Prostate gland (tissue), 2 donors: Measurements from ENCODE around the gene HOXB7. TPM values are rescaled to one million over a fixed set of nuclear protein-coding genes. Genes with fewer than 3 reads are reported as not detected.

ENCODE experiments used
- DNase-seq: peaks from one replicate; pipeline ENCODE4 v3.0.0-alpha.2; 2019; ENCODE audit warnings: low spot score
- H3K27ac ChIP-seq, 2 donors: fragments of 200-600 bp; sonication (generic); 2 replicates each; pipeline ENCODE4 v1.5.1; 2017 to 2019
- H3K27me3 ChIP-seq: fragments of 200-600 bp; sonication (generic); replicated peaks from 2 replicates; pipeline ENCODE4 v1.5.1; 2019; ENCODE audit not compliant: insufficient read depth
- H3K36me3 ChIP-seq, 2 donors: fragments of 200-600 bp; sonication (generic); 1 replicate in 1 of 2; 2 replicates in 1 of 2; pipeline versions ENCODE4 v1.5.1 to v1.8.1; 2017 to 2019
- H3K4me1 ChIP-seq: fragments of 200-600 bp; sonication (generic); replicated peaks from 2 replicates; pipeline ENCODE4 v1.5.1; 2019
- H3K4me3 ChIP-seq, 2 donors: fragments of 200-600 bp; sonication (generic); 2 replicates each; pipeline ENCODE4 v1.5.1; 2017 to 2019
- H3K9me3 ChIP-seq: fragments of 200-600 bp; sonication (generic); 2 replicates; pipeline ENCODE4 v1.5.1; 2017
- POLR2A ChIP-seq: fragments of 450-650 bp; IDR thresholded peaks from one replicate; pipeline ENCODE4 v1.6.1; 2016; ENCODE audit warnings: antibody characterized with exemption, mild to moderate bottlenecking
- POLR2AphosphoS5 ChIP-seq: sonication (generic); formaldehyde crosslinking; IDR thresholded peaks from one replicate; pipeline ENCODE4 v1.6.1; 2017; ENCODE audit warnings: antibody characterized with exemption
- WGBS: methylation state at CpG from one replicate; pipeline ENCODE4 v1.1.5; 2018; 5-methylcytosine and 5-hydroxymethylcytosine counted together
- intact Hi-C: fragments of 100-400 bp; cut with DNase I; formaldehyde crosslinking; loops from one replicate; pipeline ENCODE4 v1.14.2; 2022
- total RNA-seq, 2 donors: library from RNA; depleted of rRNA; stranded (reverse); fragments of >200 nt; gene quantifications; one replicate each; pipeline ENCODE4 v1.1.0, GENCODE V29; 2016
- TF ChIP-seq, protein P1 (sequence below), 4 experiments: fragments of 200-600 bp in 2 of 4; fragments of 450-650 bp in 2 of 4; sonication (generic) in 2 of 4; IDR thresholded peaks; 1 replicate in 3 of 4; 2 replicates in 1 of 4; pipeline ENCODE4 v1.5.1; 2016 to 2019; ENCODE audit warnings: antibody characterized with exemption in 4 of 4, mild to moderate bottlenecking in 2 of 4, moderate library complexity in 2 of 4

Gene HOXB7
- total RNA-seq, 2 donors from 2014 or later, result 0.73 to 3.4 TPM

GRCh38 chr17:48569674-48570324, 41.0 kb downstream of the HOXB7 start:
- Histone ChIP-seq H3K4me3 (no peak overlapping the region), H3K9me3 (no peaks in the 10 kb centered on the region), H3K27ac (no peak overlapping the region), H3K4me1 (no peaks in the 10 kb centered on the region), H3K27me3 (peaks cover 13% of the 10 kb centered on the region), H3K36me3 (no peaks in the 10 kb centered on the region)
- 56% methylated on average over 6 of the region's 6 CpGs for WGBS
- DNase-seq, result no peak
- TF ChIP-seq, protein P1, sequence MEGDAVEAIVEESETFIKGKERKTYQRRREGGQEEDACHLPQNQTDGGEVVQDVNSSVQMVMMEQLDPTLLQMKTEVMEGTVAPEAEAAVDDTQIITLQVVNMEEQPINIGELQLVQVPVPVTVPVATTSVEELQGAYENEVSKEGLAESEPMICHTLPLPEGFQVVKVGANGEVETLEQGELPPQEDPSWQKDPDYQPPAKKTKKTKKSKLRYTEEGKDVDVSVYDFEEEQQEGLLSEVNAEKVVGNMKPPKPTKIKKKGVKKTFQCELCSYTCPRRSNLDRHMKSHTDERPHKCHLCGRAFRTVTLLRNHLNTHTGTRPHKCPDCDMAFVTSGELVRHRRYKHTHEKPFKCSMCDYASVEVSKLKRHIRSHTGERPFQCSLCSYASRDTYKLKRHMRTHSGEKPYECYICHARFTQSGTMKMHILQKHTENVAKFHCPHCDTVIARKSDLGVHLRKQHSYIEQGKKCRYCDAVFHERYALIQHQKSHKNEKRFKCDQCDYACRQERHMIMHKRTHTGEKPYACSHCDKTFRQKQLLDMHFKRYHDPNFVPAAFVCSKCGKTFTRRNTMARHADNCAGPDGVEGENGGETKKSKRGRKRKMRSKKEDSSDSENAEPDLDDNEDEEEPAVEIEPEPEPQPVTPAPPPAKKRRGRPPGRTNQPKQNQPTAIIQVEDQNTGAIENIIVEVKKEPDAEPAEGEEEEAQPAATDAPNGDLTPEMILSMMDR (IDR thresholded peaks at IDR 0.05), result no peak
- TF ChIP-seq POLR2A (no peak), POLR2AphosphoS5 (no peak)
- intact Hi-C loops, result no loop called here

DNA sequence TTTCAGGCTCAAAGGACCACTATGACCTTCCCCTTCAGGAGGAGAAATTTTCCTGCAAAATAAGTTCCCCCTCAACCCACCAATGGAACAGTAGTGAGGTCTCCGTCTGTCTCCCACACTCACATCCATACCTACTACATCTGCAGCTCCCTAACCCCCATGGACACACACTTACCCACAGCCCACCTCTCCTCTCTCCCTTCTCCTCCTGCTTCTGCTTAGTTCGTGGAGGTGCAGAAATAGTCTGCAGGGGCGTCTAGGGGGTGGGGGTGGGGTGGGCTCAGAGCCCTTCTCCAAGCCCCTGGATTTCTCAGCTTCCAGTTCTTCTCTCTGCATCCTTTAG, 41.6 kb downstream of the HOXB7 start:
- H3K27me3 ChIP-seq, result peaks cover 8% of the 10 kb centered on the region

DNA sequence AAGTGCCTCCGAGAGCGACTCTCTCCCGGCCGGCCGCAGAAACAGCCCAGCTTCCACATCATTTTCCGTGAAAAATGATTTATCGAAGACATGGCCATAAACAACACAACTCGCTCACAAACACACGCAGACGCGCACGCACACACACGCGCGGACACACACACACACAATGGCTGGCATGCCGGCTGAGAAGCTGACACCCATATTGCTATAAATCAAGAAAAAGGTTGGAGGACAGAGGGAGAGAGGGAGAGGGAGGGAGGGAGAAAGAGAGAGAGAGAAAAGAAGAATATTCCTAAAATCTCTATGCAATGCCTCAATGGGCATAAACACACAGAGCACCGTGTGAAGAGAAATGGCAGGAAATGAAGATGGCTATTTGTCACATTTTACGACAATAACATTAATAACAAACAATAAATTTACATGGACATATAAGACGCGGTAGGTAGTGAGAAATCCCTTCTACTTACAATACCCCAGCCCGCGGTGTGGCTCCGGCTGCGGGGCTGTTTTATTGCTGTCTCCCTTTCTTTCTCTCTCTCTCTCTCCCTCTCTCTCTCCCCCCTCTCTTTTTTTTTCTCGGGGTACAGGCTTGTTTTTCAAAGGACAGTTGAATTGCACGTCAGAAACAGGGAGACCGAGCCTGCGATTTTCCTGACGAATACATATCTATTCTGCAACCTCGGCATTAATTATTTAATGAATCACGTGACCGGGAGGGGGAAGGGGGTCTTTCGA, 42.1 kb downstream of the HOXB7 start:
- no peak for DNase-seq
- Histone ChIP-seq H3K9me3 (no peaks in the 10 kb centered on the region), H3K27ac (no peak overlapping the region), H3K4me3 (no peak overlapping the region), H3K4me1 (no peaks in the 10 kb centered on the region), H3K36me3 (no peaks in the 10 kb centered on the region), H3K27me3 (peaks cover 6% of the 10 kb centered on the region)
- intact Hi-C loops, result no loop called here
- 41% methylated on average over 33 of the region's 33 CpGs for WGBS
- TF ChIP-seq, protein P1 (IDR thresholded peaks at IDR 0.05), result no peak
- no peak for TF ChIP-seq POLR2AphosphoS5

More for the DNA sequence above, 41.6 kb downstream of the HOXB7 start:
- Histone ChIP-seq H3K4me1 (no peaks in the 10 kb centered on the region), H3K4me3 (no peak overlapping the region), H3K9me3 (no peaks in the 10 kb centered on the region), H3K36me3 (no peaks in the 10 kb centered on the region), H3K27ac (no peak overlapping the region)
- no peak for DNase-seq
- intact Hi-C loops, result no loop called here
- 57% methylated on average over 3 of the region's 3 CpGs for WGBS
- TF ChIP-seq POLR2A, result no peak
- no peak for TF ChIP-seq POLR2AphosphoS5
- TF ChIP-seq, protein P1 (IDR thresholded peaks at IDR 0.05), result no peak

GRCh38 chr17:48567646-48568354, 43.0 kb downstream of the HOXB7 start:
- TF ChIP-seq POLR2AphosphoS5, result no peak
- TF ChIP-seq POLR2A, result no peak
- TF ChIP-seq, protein P1 (IDR thresholded peaks at IDR 0.05), result no peak
- H3K27ac ChIP-seq, result no peak overlapping the region
- no peak overlapping the region for H3K4me3 ChIP-seq
- no peaks in the 10 kb centered on the region for H3K4me1 ChIP-seq
- 83% methylated on average over 2 of the region's 2 CpGs for WGBS
- DNase-seq, result no peak
- H3K27me3 ChIP-seq, result peaks cover 6% of the 10 kb centered on the region
- intact Hi-C loops, result no loop called here
- no peaks in the 10 kb centered on the region for H3K9me3 ChIP-seq
- H3K36me3 ChIP-seq, result no peaks in the 10 kb centered on the region
